Pancreas (tissue), 10 donors: ENCODE results near the gene VCAM1. TPM values are rescaled to one million over a fixed set of nuclear protein-coding genes. Genes with fewer than 3 reads are reported as not detected.

Experiments
- ATAC-seq, 4 donors: fragments of 200-7000 bp; cut with Tn5 transposase; one replicate each; pipeline versions ENCODE4 v1.8.0 to v1.9.1; 2020; ENCODE audit warnings: mild to moderate bottlenecking in 4 of 4, moderate library complexity in 4 of 4
- DNase-seq, 6 donors: peaks; one replicate each; pipeline ENCODE4 v3.0.0-alpha.2; 2020
- FAIRE-seq: peaks from 2 replicates; lab custom pipeline; 2012; peaks lifted over from hg19 to GRCh38; lab: Jason Lieb, UNC
- H3K27ac ChIP-seq, 4 donors: fragments of 200-600 bp; sonication (generic); 1 replicate in 3 of 4; 2 replicates in 1 of 4; pipeline versions ENCODE4 v1.5.0 to v1.8.0; 2020
- H3K27me3 ChIP-seq, 4 donors: fragments of 200-600 bp; one replicate each; pipeline ENCODE4 v1.8.0; 2021
- H3K36me3 ChIP-seq, 3 donors: fragments of 200-600 bp; sonication (generic) in 1 of 3; one replicate each; pipeline versions ENCODE4 v1.5.0 to v1.8.0; 2020 to 2021
- H3K4me1 ChIP-seq, 3 donors: fragments of 200-600 bp; one replicate each; pipeline ENCODE4 v1.8.0; 2021
- H3K4me3 ChIP-seq, 4 donors: fragments of 200-600 bp; sonication (generic) in 2 of 4; one replicate each; pipeline versions ENCODE4 v1.5.0 to v1.8.0; 2020 to 2021
- H3K9me3 ChIP-seq, 4 donors: fragments of 200-600 bp; one replicate each; pipeline ENCODE4 v1.8.0; 2021
- CTCF ChIP-seq, 4 donors: fragments of 200-600 bp; sonication (generic) in 3 of 4; IDR thresholded peaks; one replicate each; pipeline versions ENCODE4 v1.5.0 to v1.8.0; 2021; ENCODE audit warnings: antibody characterized with exemption in 4 of 4
- WGBS, 2 donors: extraction: QIAGEN DNeasy Blood & Tissue Kit; methylation state at CpG; one replicate each; pipeline ENCODE4 v1.1.7; 2013; 5-methylcytosine and 5-hydroxymethylcytosine counted together
- intact Hi-C, 3 donors: fragments of 100-400 bp; cut with DNase I; formaldehyde crosslinking; loops; one replicate each; pipeline versions ENCODE4 v1.11.1 to v1.14.2; 2022
- polyA plus RNA-seq, 2 donors: library from polyadenylated mRNA; stranded (reverse); fragments of 200-250 nt; gene quantifications; one replicate each; pipeline ENCODE4 v1.2.3, GENCODE V29; 2013
- total RNA-seq, 6 donors: library from RNA; stranded (reverse); fragmentation: NEBNext Ultra II Directional in 4 of 6; extraction: Animal tissue kit (Norgen Biotek cat#: 25700) in 4 of 6; gene quantifications; one replicate each; pipeline versions ENCODE4 v1.2.1 to v1.2.4, GENCODE V29; 2021 to 2023
- donor health status: healthy with polysubstance abuse.
- donor health status: DM: no; HTN: no; CAD: no; lungs with moderate emphysema.
- donor health status: DM: no; HTN: no; CAD: no.
- donor health status: control.
- donor health status: control.
- donor health status: Bipolar disorder and iron deficiency.
- donor health status: DM: yes; HTN: yes; CAD: no.
- donor health status: DM: no; HTN: no; CAD: no.
- donor health status: DM: no; HTN: no; CAD: no.
- donor health status: DM: yes; HTN: yes; CAD: no.

Gene VCAM1
- total and polyA plus RNA-seq, 8 donors: 4.3 to 98.5 (median 11.4) TPM

GRCh38 chr1:100746542-100746932, 27.0 kb downstream of the VCAM1 start:
- intact Hi-C loops: no loop called here
- no peak overlapping the region for H3K4me3 ChIP-seq
- no peaks in the 10 kb centered on the region for H3K27me3 ChIP-seq
- no peak for TF ChIP-seq CTCF (IDR thresholded peaks at IDR 0.05)
- WGBS, 2 donors: 50 to 67% methylated on average over 3 of the region's 3 CpGs
- FAIRE-seq: no peak
- no peak for DNase-seq
- ATAC-seq: no peak
- no peaks in the 10 kb centered on the region for H3K9me3 ChIP-seq
- no peaks in the 10 kb centered on the region for H3K36me3 ChIP-seq
- no peaks in the 10 kb centered on the region for H3K4me1 ChIP-seq
- no peak overlapping the region for H3K27ac ChIP-seq

- no peak for DNase-seq
- Histone ChIP-seq H3K27ac (no peak overlapping the region), H3K4me1 (no peaks in the 10 kb centered on the region), H3K4me3 (no peak overlapping the region), H3K27me3 (no peaks in the 10 kb centered on the region), H3K36me3 (no peaks in the 10 kb centered on the region), H3K9me3 (no peaks in the 10 kb centered on the region)
- WGBS, 2 donors: 81 to 91% methylated on average over 2 of the region's 2 CpGs
- no peak for FAIRE-seq
- intact Hi-C loops: no loop called here
- no peak for TF ChIP-seq CTCF (IDR thresholded peaks at IDR 0.05)
- no peak for ATAC-seq
Measured at GRCh38 chr1:100747771-100748170, 28.2 kb downstream of the VCAM1 start.

- Histone ChIP-seq H3K27me3 (no peaks in the 10 kb centered on the region), H3K9me3 (no peaks in the 10 kb centered on the region), H3K4me3 (no peak overlapping the region), H3K36me3 (no peaks in the 10 kb centered on the region), H3K4me1 (no peaks in the 10 kb centered on the region), H3K27ac (no peak overlapping the region)
- 75 to 78% methylated on average over 9 of the region's 9 CpGs for WGBS, 2 donors
- intact Hi-C loops: no loop called here
- FAIRE-seq (no peak), DNase-seq (no peak), ATAC-seq (no peak)
- no peak for TF ChIP-seq CTCF (IDR thresholded peaks at IDR 0.05)
Measured at GRCh38 chr1:100750005-100750885, 30.7 kb downstream of the VCAM1 start.

- no peaks in the 10 kb centered on the region for H3K9me3 ChIP-seq
- FAIRE-seq: no peak
- no peak for ATAC-seq
Measured at GRCh38 chr1:100752791-100753190, 33.2 kb downstream of the VCAM1 start.

More at GRCh38 chr1:100752791-100753190, 33.2 kb downstream of the VCAM1 start:
- Histone ChIP-seq H3K27me3 (no peaks in the 10 kb centered on the region), H3K27ac (no peak overlapping the region), H3K36me3 (no peaks in the 10 kb centered on the region), H3K4me1 (no peaks in the 10 kb centered on the region), H3K4me3 (no peak overlapping the region)
- 72 to 79% methylated on average over 5 of the region's 5 CpGs for WGBS, 2 donors
- intact Hi-C loops: no loop called here
- no peak for TF ChIP-seq CTCF (IDR thresholded peaks at IDR 0.05)
- DNase-seq: no peak
